Activated CD8-positive, alpha-beta memory T cell treated with anti-CD3 and anti-CD28 coated beads for 36 hours (primary cell): ENCODE data around the gene NSA2. TPM values are rescaled to one million over a fixed set of nuclear protein-coding genes. Genes with fewer than 3 reads are reported as not detected.

Experiments used
- CTCF ChIA-PET: fragments of 350-600 bp; sonication (Branson Sonifier 250); formaldehyde crosslinking; loops from one replicate; lab custom pipeline; 2021; ENCODE audit warnings: antibody characterized with exemption; lab: Charles Lee
- POLR2A ChIA-PET: fragments of 350-600 bp; sonication (Branson Sonifier 250); formaldehyde crosslinking; loops from one replicate; lab custom pipeline; 2021; ENCODE audit warnings: antibody characterized with exemption; lab: Charles Lee
- total RNA-seq, 2 experiments: library from RNA; stranded (reverse); gene quantifications; one replicate each; pipeline ENCODE4 v1.2.3, GENCODE V29; 2021

The NSA2 gene
- total RNA-seq, 2 experiments from 2014 or later, result 155 to 156 TPM

DNA sequence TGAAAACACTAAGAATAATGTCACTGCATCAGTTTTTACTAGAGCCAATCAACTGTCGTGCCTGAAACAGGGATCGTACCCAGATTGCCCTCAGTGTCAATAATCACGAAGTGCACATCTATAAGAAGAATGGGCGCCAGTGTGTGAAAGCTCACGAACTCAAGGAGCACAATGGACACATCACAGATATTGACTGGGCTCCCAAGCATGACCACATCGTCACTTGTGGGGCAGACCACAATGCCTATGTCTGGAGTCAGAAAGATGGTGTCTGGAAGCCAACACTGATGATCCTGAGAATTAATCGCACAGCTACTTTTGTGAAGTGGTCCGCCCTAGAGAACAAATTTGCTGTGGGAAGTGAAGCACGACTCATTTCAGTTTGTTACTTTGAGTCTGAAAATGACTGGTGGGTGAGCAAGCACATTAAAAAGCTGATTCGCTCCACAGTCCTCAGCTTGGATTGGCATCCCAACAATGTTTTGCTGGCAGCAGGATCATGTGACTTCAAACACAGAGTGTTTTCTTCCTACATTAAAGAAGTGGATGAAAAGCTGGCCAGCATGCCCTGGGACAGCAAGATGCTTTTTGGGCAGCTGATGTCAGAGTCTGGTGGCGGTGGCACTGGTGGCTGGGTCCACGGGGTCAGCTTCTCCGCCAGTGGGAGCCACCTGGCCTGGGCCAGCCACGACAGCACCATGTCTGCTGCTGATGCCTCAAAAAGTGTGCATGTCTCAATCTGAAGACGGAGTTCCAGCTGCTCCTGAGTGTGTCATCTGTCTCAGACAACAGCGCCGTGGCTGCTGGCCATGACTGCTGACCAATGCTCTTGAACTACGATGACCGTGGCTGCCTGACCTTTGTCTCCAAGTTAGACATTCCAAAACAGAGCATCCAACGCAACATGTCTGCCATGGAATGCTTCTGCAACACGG lies 32.2 kb downstream of the NSA2 start:
- ChIA-PET POLR2A (no interaction called here), CTCF (no interaction called here)

DNA sequence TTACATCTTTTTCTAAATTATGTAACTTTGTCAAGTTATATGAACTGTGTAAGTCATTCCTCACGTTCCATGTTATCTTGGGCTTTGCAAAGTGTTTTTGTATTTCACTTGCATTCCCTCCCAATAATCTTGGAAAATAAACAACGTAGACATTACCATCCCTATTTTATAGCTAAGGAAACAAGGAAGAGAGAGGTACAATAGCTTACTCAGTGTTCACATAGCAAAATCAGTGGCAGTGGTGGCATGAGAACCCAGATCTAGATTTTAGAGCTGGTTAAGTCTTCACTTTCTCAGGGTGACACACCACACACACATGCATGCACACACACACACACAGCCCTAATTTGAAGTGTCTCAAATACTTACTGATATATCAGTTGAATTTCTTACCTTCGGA lies 34.1 kb downstream of the NSA2 start:
- ChIA-PET POLR2A (no interaction called here), CTCF (no interaction called here)

DNA sequence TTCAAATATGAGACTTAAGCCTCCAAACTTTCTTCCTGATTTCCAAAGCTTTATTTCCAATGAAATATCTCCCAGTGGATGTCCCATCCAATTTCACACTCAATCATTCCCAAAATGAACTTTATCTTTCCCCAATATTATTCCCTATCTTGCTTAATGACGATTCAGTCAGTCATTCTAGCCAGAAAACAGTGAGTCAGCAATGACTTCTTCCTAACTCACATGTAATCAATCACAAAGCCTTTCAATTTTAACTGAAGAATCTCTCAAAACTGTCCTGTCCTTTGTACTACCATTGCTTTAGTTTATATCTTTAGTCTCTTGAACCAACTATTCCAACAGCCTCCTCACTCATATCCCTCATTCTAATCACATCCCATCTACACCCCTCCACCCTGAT lies 34.9 kb downstream of the NSA2 start:
- CTCF ChIA-PET, result no interaction called here
- POLR2A ChIA-PET, result no interaction called here

DNA sequence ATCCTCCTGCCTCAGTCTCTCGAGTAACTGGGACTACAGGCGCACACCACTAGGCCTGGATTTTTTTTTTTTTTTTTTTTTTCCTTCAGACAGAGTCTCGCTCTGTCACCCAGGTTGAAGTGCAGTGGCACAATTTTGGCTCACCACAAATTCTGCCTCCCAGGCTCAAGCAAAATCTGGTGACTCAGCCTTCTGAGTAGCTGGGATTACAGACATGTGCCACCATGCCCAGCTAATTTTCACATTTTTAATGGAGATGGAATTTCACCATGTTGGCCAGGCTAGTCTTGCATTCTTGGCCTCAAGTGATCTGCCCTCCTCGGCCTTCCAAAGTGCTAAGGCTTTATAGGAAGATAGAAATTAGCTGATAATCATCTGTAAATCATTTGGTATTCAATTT lies 43.9 kb downstream of the NSA2 start:
- CTCF ChIA-PET, result no interaction called here

DNA sequence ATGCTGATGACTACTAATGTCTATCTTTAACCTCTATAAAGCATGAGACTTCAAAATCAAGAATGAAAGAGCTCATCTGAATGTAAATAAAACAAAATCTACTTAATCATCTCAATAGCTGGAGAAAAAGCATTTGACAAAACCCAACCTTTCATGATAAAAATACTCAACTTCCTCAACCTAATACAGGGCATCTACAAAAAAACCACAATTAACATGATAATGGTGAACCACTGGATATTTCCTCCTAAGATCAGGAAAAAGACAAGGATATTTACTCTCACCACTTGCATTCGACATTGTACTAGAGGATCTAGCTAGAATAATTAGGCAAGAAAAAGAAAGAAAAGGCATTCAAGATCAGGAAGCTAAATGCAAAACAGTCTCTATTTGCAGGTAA lies 49.8 kb downstream of the NSA2 start:
- ChIA-PET CTCF (no interaction called here), POLR2A (no interaction called here)

More for the DNA sequence above, 43.9 kb downstream of the NSA2 start:
- POLR2A ChIA-PET, result no interaction called here

DNA sequence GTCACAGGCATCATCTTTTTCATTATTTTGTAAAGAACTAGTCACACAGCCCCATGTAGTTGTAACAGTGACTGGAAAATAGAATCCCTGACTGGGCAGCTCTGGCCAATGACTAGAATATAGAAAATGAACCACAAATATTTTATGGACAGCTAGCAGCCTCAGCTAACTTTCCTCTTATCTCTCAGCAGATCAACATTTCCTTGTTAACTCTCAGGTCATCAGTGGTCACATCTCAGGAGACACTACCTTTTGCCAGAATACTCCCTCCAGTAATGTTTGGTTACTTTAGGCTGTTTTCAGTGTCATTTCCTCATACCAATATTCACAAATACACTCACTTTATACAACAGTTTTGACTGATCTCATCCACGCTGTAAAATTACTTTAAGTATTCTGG lies 55.2 kb downstream of the NSA2 start:
- ChIA-PET POLR2A (no interaction called here), CTCF (no interaction called here)

DNA sequence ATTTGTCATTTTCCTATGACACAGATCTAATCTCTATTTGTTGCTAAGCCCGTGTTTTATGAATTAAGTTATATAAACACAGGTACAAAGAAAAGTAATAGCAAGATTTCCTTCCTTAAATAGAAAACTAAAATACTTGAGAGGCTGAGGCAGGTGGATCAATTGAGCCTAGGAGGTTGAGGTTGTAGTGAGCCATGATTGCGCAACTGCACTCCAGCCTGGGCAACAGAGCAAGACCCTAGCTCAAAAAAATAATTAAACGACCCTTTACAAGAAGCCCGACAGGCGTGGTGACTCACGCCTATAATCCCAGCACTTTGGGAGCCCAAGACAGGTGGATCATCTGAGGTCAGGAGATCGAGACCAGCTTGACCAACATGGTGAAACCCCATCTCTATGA lies 62.4 kb downstream of the NSA2 start:
- CTCF ChIA-PET, result no interaction called here
- POLR2A ChIA-PET, result no interaction called here

Other genes with a start within 250 kb of the NSA2 start
- under 1 TPM; 0.46 to 0.75 TPM for gene ENC1, start 126.5 kb upstream of the NSA2 start, total RNA-seq
- gene HEXB, start 82.0 kb upstream of the NSA2 start, total RNA-seq, result 10 to 100 TPM; 60.6 to 65.0 TPM
- gene GFM2, start 132 bp upstream of the NSA2 start, total RNA-seq, result 10 to 100 TPM; 31.7 to 37.0 TPM
- gene FAM169A, start 99.1 kb downstream of the NSA2 start, total RNA-seq, result 1 to 10 TPM; 8.3 to 9.2 TPM